Progenitor cell of endocrine pancreas (in vitro differentiated cells): Measurements from ENCODE around the gene ABLIM2. TPM values are rescaled to one million over a fixed set of nuclear protein-coding genes. Genes with fewer than 3 reads are reported as not detected.

Experiments
- DNase-seq: peaks from one replicate; pipeline ENCODE4 v3.0.0; 2021; ENCODE audit warnings: low spot score; ENCODE audit not compliant: unreplicated experiment
- H3K27ac Mint-ChIP-seq: 2 replicates; pipeline ENCODE4 v1.8.0; 2021; ENCODE audit warnings: mild to moderate bottlenecking, moderate library complexity, mixed read lengths
- H3K27me3 Mint-ChIP-seq: 2 replicates; pipeline ENCODE4 v1.8.0; 2021; ENCODE audit warnings: mixed read lengths
- H3K36me3 Mint-ChIP-seq: 2 replicates; pipeline ENCODE4 v1.8.0; 2022; ENCODE audit warnings: mixed read lengths; ENCODE audit not compliant: insufficient read depth
- H3K4me1 Mint-ChIP-seq: 2 replicates; pipeline ENCODE4 v1.8.0; 2021; ENCODE audit warnings: low read depth, mixed read lengths
- H3K4me3 Mint-ChIP-seq: 2 replicates; pipeline ENCODE4 v1.8.0; 2021; ENCODE audit warnings: low read depth, mild to moderate bottlenecking, moderate library complexity, mixed read lengths
- H3K9me3 Mint-ChIP-seq: 2 replicates; pipeline ENCODE4 v1.8.0; 2021; ENCODE audit warnings: low read depth, mixed read lengths
- total RNA-seq: library from RNA; stranded (reverse); gene quantifications from 2 replicates; pipeline ENCODE4 v1.2.1, GENCODE V29; 2021
- TF ChIP-seq, protein P1 (sequence below): fragments of 200-600 bp; sonication (generic); IDR thresholded peaks from one replicate; pipeline ENCODE4 v1.5.0; 2021; ENCODE audit warnings: antibody characterized with exemption, mild to moderate bottlenecking; ENCODE audit not compliant: unreplicated experiment

Gene ABLIM2
- total RNA-seq, 1 donor from 2014 or later: 5.7 TPM

DNA sequence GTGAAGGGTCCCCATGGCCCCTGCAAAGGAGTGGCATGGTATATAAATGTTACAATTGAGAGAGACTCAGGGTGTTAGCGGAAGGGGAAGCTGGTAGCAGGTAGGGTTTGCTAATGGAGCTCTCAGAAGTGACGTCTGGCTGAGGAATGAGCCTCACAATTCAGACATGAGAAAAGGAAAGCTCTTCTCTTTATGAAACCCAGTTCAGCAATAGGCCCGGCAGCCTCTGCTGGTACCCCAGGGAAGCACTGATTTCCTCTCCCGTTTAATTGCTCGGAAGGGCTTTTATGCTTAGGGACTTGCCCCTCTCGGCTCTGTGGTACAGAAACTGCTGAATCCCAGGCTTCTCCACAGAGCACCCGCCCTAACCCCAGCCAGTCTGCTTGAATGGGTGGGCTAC is 199.5 kb downstream of the ABLIM2 start:
- no peaks in the 10 kb centered on the region for H3K36me3 Mint-ChIP-seq
- no peak for DNase-seq
- H3K4me3 Mint-ChIP-seq: no peak overlapping the region
- no peaks in the 10 kb centered on the region for H3K9me3 Mint-ChIP-seq
- no peak overlapping the region for H3K27ac Mint-ChIP-seq
- H3K27me3 Mint-ChIP-seq: no peaks in the 10 kb centered on the region
- H3K4me1 Mint-ChIP-seq: peaks cover 26% of the 10 kb centered on the region
- TF ChIP-seq, protein P1, sequence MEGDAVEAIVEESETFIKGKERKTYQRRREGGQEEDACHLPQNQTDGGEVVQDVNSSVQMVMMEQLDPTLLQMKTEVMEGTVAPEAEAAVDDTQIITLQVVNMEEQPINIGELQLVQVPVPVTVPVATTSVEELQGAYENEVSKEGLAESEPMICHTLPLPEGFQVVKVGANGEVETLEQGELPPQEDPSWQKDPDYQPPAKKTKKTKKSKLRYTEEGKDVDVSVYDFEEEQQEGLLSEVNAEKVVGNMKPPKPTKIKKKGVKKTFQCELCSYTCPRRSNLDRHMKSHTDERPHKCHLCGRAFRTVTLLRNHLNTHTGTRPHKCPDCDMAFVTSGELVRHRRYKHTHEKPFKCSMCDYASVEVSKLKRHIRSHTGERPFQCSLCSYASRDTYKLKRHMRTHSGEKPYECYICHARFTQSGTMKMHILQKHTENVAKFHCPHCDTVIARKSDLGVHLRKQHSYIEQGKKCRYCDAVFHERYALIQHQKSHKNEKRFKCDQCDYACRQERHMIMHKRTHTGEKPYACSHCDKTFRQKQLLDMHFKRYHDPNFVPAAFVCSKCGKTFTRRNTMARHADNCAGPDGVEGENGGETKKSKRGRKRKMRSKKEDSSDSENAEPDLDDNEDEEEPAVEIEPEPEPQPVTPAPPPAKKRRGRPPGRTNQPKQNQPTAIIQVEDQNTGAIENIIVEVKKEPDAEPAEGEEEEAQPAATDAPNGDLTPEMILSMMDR: no peak

DNA sequence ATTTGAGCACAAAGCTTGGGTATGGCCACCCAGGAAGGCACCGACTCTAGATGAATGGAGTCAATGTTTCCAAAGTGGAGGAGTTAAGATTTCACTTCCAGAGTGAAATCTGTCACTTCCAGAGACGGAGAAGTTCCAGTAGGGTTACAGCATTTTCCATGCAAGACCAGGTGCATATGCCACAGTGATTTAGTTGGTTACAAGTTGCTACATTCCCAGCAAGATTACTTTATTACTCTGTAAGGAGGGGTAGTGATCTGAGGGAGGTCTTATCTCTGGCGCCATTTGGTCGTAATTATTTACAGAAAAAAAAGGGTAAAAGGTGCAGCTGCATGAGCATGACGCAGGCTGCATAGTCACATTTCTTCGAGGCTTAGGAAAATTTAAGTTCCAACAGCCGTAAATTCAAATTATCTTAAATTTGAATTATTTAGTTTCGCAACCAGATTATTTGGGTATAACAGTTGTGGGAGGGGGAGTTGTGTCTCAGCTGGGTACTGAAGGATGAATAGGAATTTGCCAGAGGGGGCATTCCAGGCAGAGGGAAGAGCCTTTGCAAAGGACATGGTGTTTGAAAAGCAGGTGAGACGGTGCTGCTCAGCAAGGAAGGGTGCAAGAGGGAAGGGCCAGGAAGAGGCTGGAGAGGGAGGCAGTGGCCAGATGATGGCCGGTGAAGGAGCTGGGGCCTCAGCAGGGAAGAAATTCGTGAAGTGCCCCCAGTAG is 201.5 kb downstream of the ABLIM2 start:
- TF ChIP-seq, protein P1: no peak
- H3K27ac Mint-ChIP-seq: peak overlapping the region; percentile 91
- H3K4me3 Mint-ChIP-seq: no peak overlapping the region
- no peaks in the 10 kb centered on the region for H3K27me3 Mint-ChIP-seq
- H3K9me3 Mint-ChIP-seq: no peaks in the 10 kb centered on the region
- no peaks in the 10 kb centered on the region for H3K36me3 Mint-ChIP-seq
- peaks cover 26% of the 10 kb centered on the region for H3K4me1 Mint-ChIP-seq
- DNase-seq: no peak

DNA sequence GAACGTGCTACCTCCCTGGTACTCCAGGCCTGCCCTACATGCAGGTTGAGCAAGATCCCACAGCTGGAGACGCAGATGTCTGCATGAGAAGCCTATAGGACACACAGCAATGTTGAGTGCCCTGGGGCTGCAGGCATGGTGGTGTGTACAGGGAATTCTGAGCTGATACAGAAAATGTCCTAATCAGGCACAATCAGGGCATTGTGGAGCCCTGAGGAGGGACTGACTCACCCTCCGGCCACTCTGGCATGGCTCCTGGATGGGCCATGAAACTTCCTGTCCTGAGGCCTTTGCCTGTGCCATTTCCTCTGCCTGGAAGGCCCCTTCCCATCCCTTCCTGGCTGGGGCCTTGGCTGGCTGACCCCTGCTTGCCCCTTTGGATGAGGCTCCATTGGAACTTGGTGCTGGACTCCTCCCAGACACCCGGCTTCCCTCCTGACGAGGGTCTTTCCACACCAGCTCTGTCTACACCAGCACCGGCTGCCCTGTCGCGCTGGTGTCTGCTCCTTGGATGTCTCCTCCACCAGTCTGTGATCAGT is 202.3 kb downstream of the ABLIM2 start:
- TF ChIP-seq, protein P1: no peak
- H3K9me3 Mint-ChIP-seq: peaks cover under 1% of the 10 kb centered on the region
- H3K4me1 Mint-ChIP-seq: peaks cover 26% of the 10 kb centered on the region
- H3K27ac Mint-ChIP-seq: peak overlapping the region; percentile 91
- H3K4me3 Mint-ChIP-seq: no peak overlapping the region
- no peaks in the 10 kb centered on the region for H3K27me3 Mint-ChIP-seq
- DNase-seq: no peak
- H3K36me3 Mint-ChIP-seq: no peaks in the 10 kb centered on the region

DNA sequence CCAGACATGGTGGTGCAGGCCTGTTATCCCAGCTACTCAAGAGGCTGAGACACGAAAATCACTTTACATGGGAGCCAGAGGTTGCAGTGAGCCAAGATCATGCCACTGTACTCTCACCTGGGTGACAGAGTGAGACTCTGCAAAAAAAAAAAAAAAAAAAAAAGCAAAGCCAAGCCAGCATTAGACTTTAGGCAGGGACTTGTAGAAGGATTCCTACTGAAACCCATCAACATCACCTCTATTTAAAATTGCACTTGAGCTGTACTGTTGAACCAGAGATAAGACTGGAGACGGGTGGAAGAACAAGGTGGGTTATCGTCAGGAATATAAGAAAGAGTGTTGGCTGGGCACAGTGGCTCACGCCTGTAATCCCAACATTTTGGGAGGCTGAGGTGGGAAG is 203.2 kb downstream of the ABLIM2 start:
- Mint-ChIP-seq H3K9me3 (peaks cover 3% of the 10 kb centered on the region), H3K4me3 (no peak overlapping the region)

DNA sequence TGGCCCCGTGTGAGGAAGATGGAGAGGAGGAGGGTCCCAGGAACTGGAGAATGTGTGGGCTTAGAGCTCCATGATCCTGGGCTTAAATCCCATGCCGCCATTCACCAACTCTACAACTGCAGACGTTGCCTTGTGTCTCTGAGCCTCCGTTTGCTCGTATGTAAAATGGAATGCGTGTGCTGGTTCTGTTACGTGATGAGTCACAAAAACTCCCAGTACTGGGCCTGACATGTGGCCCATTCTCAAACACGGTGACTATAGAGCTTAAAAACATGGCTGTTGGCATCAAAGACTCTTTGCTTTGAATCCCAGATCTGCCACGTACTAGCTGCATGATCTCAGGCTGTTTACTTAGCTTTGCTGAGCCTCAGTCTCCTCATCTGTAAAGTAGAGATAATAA is 206.0 kb downstream of the ABLIM2 start:
- no peak for DNase-seq
- H3K4me3 Mint-ChIP-seq: no peak overlapping the region
- peaks cover 14% of the 10 kb centered on the region for H3K27me3 Mint-ChIP-seq
- no peaks in the 10 kb centered on the region for H3K36me3 Mint-ChIP-seq
- TF ChIP-seq, protein P1: no peak
- H3K9me3 Mint-ChIP-seq: peaks cover 3% of the 10 kb centered on the region
- peaks cover 19% of the 10 kb centered on the region for H3K4me1 Mint-ChIP-seq
- no peak overlapping the region for H3K27ac Mint-ChIP-seq

More for the DNA sequence above, 203.2 kb downstream of the ABLIM2 start:
- no peak for DNase-seq
- Mint-ChIP-seq H3K27ac (no peak overlapping the region), H3K4me1 (peaks cover 20% of the 10 kb centered on the region), H3K36me3 (no peaks in the 10 kb centered on the region), H3K27me3 (no peaks in the 10 kb centered on the region)
- TF ChIP-seq, protein P1: no peak
